CD4-positive, alpha-beta T cell treated with Interleukin-17A for 1 hour (primary cell): ENCODE data around the gene METTL9.
"Not testable (repeated sequence)": the region's sequence is repeated elsewhere in the genome, so short reads cannot be mapped to it uniquely, and the experiment has no call there.

Source experiments
- DNase-seq: peaks from one replicate; pipeline ENCODE4 v3.0.0-alpha.2; 2020

METTL9 gene

GRCh38 chr16:21639493-21639892 lies 40.1 kb downstream of the METTL9 start:
- no peak for DNase-seq

GRCh38 chr16:21641916-21642315 lies 42.5 kb downstream of the METTL9 start:
- DNase-seq = no peak

- DNase-seq = no peak
Measured at GRCh38 chr16:21642861-21643260, 43.5 kb downstream of the METTL9 start.

- no peak for DNase-seq
Measured at GRCh38 chr16:21643785-21644184, 44.4 kb downstream of the METTL9 start.

- DNase-seq = no peak
Measured at GRCh38 chr16:21644674-21645073, 45.3 kb downstream of the METTL9 start.

- peak; percentile 75 for DNase-seq
Measured at GRCh38 chr16:21645261-21645721, 45.9 kb downstream of the METTL9 start.

- DNase-seq = no peak
Measured at GRCh38 chr16:21646091-21646490, 46.7 kb downstream of the METTL9 start.

- peak; percentile 83 for DNase-seq
Measured at GRCh38 chr16:21646721-21647561, 47.6 kb downstream of the METTL9 start.

GRCh38 chr16:21647562-21648164 lies 48.3 kb downstream of the METTL9 start:
- DNase-seq = no peak

GRCh38 chr16:21649826-21650406 lies 50.5 kb downstream of the METTL9 start:
- not testable (repeated sequence) for DNase-seq

GRCh38 chr16:21650521-21650920 lies 51.1 kb downstream of the METTL9 start:
- peak; percentile 11 for DNase-seq

- DNase-seq = no peak
Measured at GRCh38 chr16:21651515-21651914, 52.1 kb downstream of the METTL9 start.

- no peak for DNase-seq
Measured at GRCh38 chr16:21652453-21652852, 53.1 kb downstream of the METTL9 start, which contains the start of gene IGSF6. TSS of gene IGSF6 (minus strand) at chr16:21652608. CDS start at chr16:21652598, 10 bp downstream.

- DNase-seq = no peak
Measured at GRCh38 chr16:21653571-21653970, 54.2 kb downstream of the METTL9 start.

- no peak for DNase-seq
Measured at GRCh38 chr16:21654466-21654865, 55.1 kb downstream of the METTL9 start.

GRCh38 chr16:21654881-21655280 lies 55.5 kb downstream of the METTL9 start:
- DNase-seq = no peak

GRCh38 chr16:21656795-21657768 lies 57.7 kb downstream of the METTL9 start:
- DNase-seq = peak; percentile 78

GRCh38 chr16:21659124-21659523 lies 59.7 kb downstream of the METTL9 start:
- no peak for DNase-seq

- DNase-seq = no peak
Measured at GRCh38 chr16:21663889-21664647, 64.7 kb downstream of the METTL9 start, which contains the start of gene OTOA. TSS of gene OTOA (plus strand) at chr16:21663968. CDS start at chr16:21678515, 14,547 bp downstream.

- no peak for DNase-seq
Measured at GRCh38 chr16:21664801-21665492, 65.6 kb downstream of the METTL9 start.

- no peak for DNase-seq
Measured at GRCh38 chr16:21666772-21667171, 67.4 kb downstream of the METTL9 start.
